Smooth muscle cell (in vitro differentiated cells): Measurements from ENCODE around the gene MCM3AP. TPM values are rescaled to one million over a fixed set of nuclear protein-coding genes. Genes with fewer than 3 reads are reported as not detected.

ENCODE experiments used
- DNase-seq: peaks from one replicate; lab custom pipeline; 2025; ENCODE audit not compliant: unreplicated experiment; lab: John Stamatoyannopoulos, UW
- H2AFZ ChIP-seq: fragments of 200-600 bp; sonication (generic); 2 replicates; pipeline ENCODE4 v1.6.0; 2016; ENCODE audit warnings: antibody characterized with exemption, low read depth, mild to moderate bottlenecking
- H3F3A ChIP-seq: fragments of 200-600 bp; sonication (generic); 2 replicates; pipeline ENCODE4 v1.6.0; 2017; ENCODE audit warnings: antibody characterized with exemption, low read depth
- H3K27ac ChIP-seq: fragments of 200-600 bp; sonication (generic); 2 replicates; pipeline ENCODE4 v1.5.1; 2016; ENCODE audit warnings: low read depth, mild to moderate bottlenecking
- H3K27me3 ChIP-seq: fragments of 200-600 bp; sonication (generic); 2 replicates; pipeline ENCODE4 v1.6.1; 2016; ENCODE audit warnings: low read depth, mild to moderate bottlenecking
- H3K36me3 ChIP-seq: fragments of 200-600 bp; sonication (generic); 2 replicates; pipeline ENCODE4 v1.5.1; 2016; ENCODE audit warnings: low read depth
- H3K4me1 ChIP-seq: fragments of 200-600 bp; sonication (generic); 2 replicates; pipeline ENCODE4 v1.5.1; 2016; ENCODE audit warnings: low read depth
- H3K4me2 ChIP-seq: fragments of 200-600 bp; sonication (generic); 2 replicates; pipeline ENCODE4 v1.6.0; 2016; ENCODE audit warnings: mild to moderate bottlenecking
- H3K4me3 ChIP-seq: fragments of 200-600 bp; sonication (generic); 2 replicates; pipeline ENCODE4 v1.5.1; 2016; ENCODE audit warnings: mild to moderate bottlenecking
- H3K79me2 ChIP-seq: fragments of 200-600 bp; sonication (generic); 2 replicates; pipeline ENCODE4 v1.6.0; 2016; ENCODE audit warnings: low read depth, mild to moderate bottlenecking
- H3K9ac ChIP-seq: fragments of 200-600 bp; sonication (generic); 2 replicates; pipeline ENCODE4 v1.6.0; 2016; ENCODE audit warnings: low read depth
- H3K9me3 ChIP-seq: fragments of 200-600 bp; sonication (generic); replicated peaks from 2 replicates; pipeline ENCODE4 v1.5.1; 2016; ENCODE audit warnings: low read depth
- H4K20me1 ChIP-seq: fragments of 200-600 bp; sonication (generic); 2 replicates; pipeline ENCODE4 v1.6.0; 2016; ENCODE audit warnings: low read depth
- CTCF ChIP-seq: fragments of 200-600 bp; sonication (generic); IDR thresholded peaks from 2 replicates; pipeline ENCODE4 v1.5.1; 2017; ENCODE audit warnings: borderline replicate concordance, mild to moderate bottlenecking, antibody characterized with exemption; ENCODE audit not compliant: insufficient read depth, poor library complexity, severe bottlenecking
- WGBS: methylation state at CpG from one replicate; pipeline ENCODE4 v1.1.7; 2016; ENCODE audit warnings: low lambda C conversion rate; 5-methylcytosine and 5-hydroxymethylcytosine counted together
- polyA plus RNA-seq: library from polyadenylated mRNA; unstranded; fragments of >200 nt; fragmentation: Nextera tagmentation; extraction: Ambion mirVana; gene quantifications from 2 replicates; pipeline ENCODE4 v1.2.1, GENCODE V29; 2016
- total RNA-seq: library from RNA; depleted of rRNA; stranded (reverse); fragments of >200 nt; gene quantifications from 2 replicates; pipeline ENCODE4 v1.2.3, GENCODE V29; 2014

MCM3AP gene
- total and polyA plus RNA-seq, 2 experiments from 2014 or later, result 39.2 to 51.5 TPM

DNA sequence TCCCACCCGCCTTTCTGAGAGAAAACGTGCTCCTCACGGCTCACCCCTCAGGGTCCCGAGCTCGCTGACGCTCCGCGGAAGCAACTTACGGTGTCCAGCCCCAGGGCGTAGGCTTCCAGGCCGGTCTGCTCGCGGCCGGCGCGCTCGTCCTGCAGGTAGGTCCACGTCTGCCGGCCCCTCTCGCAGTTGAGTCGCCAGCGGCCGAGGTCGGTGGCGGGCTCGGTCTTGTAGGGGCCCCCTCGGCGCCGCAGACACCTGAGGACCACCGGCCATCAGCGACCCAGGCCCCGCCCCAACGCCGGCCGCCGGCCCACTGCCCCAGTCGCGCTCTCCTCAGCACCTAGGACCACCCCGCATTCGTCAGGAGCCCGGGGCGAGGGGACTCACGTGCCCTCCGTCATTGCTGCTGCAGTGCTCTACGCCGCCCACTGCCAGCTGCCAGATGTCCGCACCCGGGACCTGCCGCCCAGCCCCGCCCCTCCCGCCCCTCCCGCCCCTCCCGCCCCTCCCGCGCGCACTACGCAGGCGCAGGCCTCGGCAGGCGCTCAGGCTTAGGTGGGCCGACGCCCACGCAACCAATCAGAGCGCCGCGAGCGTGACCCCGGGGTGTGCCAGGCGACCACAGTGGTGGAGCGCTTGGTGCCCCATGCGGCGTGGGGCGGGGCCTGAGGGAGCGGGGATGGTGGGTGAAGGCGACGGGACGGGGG, 56.9 kb downstream of the MCM3AP start, which contains the start of gene LSS:
Gene LSS (minus strand): TSS at position 430 of the 707 bp plus-strand sequence. CDS start 29 bp downstream, at position 401.
- Histone ChIP-seq H4K20me1 (peaks cover 31% of the 10 kb centered on the region), H3K4me1 (no peaks in the 10 kb centered on the region), H2AFZ (peak within 1 kb of the TSS; percentile 59), H3K79me2 (peaks cover 37% of the 10 kb centered on the region), H3K27me3 (no peaks in the 10 kb centered on the region), H3K27ac (peak within 1 kb of the TSS; percentile 68), H3F3A (peaks cover 5% of the 10 kb centered on the region), H3K36me3 (no peaks in the 10 kb centered on the region), H3K4me2 (peak within 1 kb of the TSS; percentile 99), H3K9ac (peak within 1 kb of the TSS; percentile 84), H3K9me3 (no peaks in the 10 kb centered on the region), H3K4me3 (peak within 1 kb of the TSS; percentile 92)
- under 1% methylated on average over 37 of the region's 77 CpGs for WGBS
- TF ChIP-seq CTCF, result no peak
- peak; percentile 93 for DNase-seq

DNA sequence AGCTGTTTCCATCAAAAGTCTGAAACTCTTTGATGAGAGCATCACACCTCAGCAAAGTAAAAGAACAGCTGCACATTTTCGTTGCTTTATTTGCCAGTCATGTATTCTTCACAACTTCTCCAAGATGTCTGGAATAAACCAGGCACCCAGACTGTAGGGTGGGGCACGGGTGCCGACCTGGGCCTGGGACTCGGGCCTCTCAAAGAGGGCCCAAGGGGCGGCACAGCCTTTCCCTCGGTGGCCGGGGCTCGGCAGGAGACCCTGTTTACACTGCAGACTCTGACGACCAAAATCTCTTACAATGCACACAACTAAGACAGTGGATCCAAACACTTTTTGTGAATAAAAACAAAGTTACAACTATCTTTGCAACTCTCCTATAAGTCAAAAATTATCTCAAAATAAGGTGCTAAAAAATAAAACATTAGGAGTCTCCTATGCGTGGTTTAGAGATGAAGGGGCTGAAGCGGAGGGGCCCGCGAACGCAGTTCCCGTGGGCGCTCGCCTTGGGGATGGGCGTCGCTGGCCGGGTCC, 57.5 kb downstream of the MCM3AP start:
- Histone ChIP-seq H3K36me3 (no peaks in the 10 kb centered on the region), H3K79me2 (peaks cover 42% of the 10 kb centered on the region), H3K27ac (peak overlapping the region; percentile 68), H3K4me1 (no peaks in the 10 kb centered on the region), H3K9me3 (no peaks in the 10 kb centered on the region), H3K9ac (peak overlapping the region; percentile 84), H3K4me3 (peak overlapping the region; percentile 92), H3K27me3 (no peaks in the 10 kb centered on the region), H3K4me2 (peak overlapping the region; percentile 99), H2AFZ (peak overlapping the region; percentile 2), H3F3A (peaks cover 5% of the 10 kb centered on the region), H4K20me1 (peaks cover 36% of the 10 kb centered on the region)
- 2% methylated on average over 20 of the region's 20 CpGs for WGBS
- TF ChIP-seq CTCF, result no peak
- DNase-seq, result no peak

DNA sequence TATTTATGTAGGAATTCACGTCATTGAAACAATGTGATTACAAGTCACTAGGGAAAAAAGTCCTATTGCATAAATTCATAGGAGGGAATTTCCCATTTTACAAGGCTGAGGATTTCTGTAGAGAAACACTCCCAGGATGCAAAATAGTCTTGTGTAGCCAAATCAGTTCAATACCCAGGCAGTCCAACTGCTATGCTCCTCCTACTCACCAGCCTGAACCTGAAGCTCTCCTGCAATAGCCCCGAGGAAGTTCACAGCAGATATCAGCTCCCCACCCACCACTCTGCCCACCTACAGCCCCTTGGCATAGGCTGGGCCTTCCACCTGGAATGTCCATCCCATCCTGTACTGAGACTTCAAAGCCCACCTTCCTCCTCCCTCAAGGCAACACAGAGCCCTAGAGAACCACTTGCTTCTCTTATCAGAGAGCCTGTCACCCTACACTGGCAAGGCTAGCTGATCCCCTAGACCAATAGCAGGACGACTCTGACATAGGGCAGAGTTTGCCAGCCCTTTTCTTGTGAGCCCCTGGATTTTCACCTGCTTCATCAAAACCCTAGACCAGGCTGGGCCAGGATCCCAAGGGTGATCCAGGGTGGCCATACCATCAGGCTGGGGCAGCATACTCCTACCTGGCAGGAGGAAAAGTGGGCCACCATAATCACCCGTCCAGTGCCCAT, 58.4 kb downstream of the MCM3AP start:
- Histone ChIP-seq H3K9ac (no peak overlapping the region), H4K20me1 (peaks cover 44% of the 10 kb centered on the region), H3K36me3 (no peaks in the 10 kb centered on the region), H3K4me3 (peak overlapping the region; percentile 92), H3F3A (peaks cover 5% of the 10 kb centered on the region), H2AFZ (no peak overlapping the region), H3K4me1 (no peaks in the 10 kb centered on the region), H3K27ac (no peak overlapping the region), H3K9me3 (no peaks in the 10 kb centered on the region), H3K4me2 (peak overlapping the region; percentile 99), H3K79me2 (peaks cover 50% of the 10 kb centered on the region), H3K27me3 (no peaks in the 10 kb centered on the region)
- DNase-seq, result no peak
- TF ChIP-seq CTCF, result no peak
- WGBS, result 41% methylated on average over 4 of the region's 4 CpGs
